Gastroesophageal sphincter (tissue), 3 donors: ENCODE measurements around the gene CARS2.

ENCODE experiments used
- CTCF ChIP-seq, 4 experiments: fragments of 200-600 bp in 2 of 4; fragments of 450-650 bp in 2 of 4; sonication (generic) in 1 of 4; IDR thresholded peaks; one replicate each; pipeline ENCODE4 v1.5.1; 2017 to 2019; ENCODE audit warnings: antibody characterized with exemption in 4 of 4, mild to moderate bottlenecking in 2 of 4, moderate library complexity in 2 of 4
- EP300 ChIP-seq: sonication (generic); formaldehyde crosslinking; IDR thresholded peaks from one replicate; pipeline ENCODE4 v1.6.1; 2017; ENCODE audit warnings: antibody characterized with exemption, mild to moderate bottlenecking
- POLR2A ChIP-seq, 2 donors: fragments of 450-650 bp; IDR thresholded peaks; one replicate each; pipeline ENCODE4 v1.6.1; 2017; ENCODE audit warnings: antibody characterized with exemption in 2 of 2, mild to moderate bottlenecking in 2 of 2, moderate library complexity in 1 of 2
- POLR2AphosphoS5 ChIP-seq: sonication (generic); formaldehyde crosslinking; IDR thresholded peaks from one replicate; pipeline ENCODE4 v1.6.1; 2017; ENCODE audit warnings: antibody characterized with exemption

- TF ChIP-seq CTCF (IDR thresholded peaks at IDR 0.05) (no peak), POLR2AphosphoS5 (peak; percentile 50), EP300 (no peak), POLR2A (IDR thresholded peaks at IDR 0.05) (no peak)
Observed at GRCh38 chr13:110618780-110619179, 87.1 kb downstream of the CARS2 start.
